ENCODE data around the gene NNT.

The NNT gene

GRCh38 chr5:43619911-43620310, 16.9 kb downstream of the NNT start:
- ChIA-PET CTCF (no interaction called here), POLR2A (ENCODE audit: low non-redundant PET) (no interaction called here)
- H3K27ac ChIP-seq: peak overlapping the region; percentile 4
- no peak for TF ChIP-seq CTCF (conservative IDR thresholded peaks at IDR 0.05; ENCODE audit: low read depth)
- DNase-seq (ENCODE audit: low spot score): no peak

- ChIA-PET POLR2A (ENCODE audit: low non-redundant PET) (no interaction called here), CTCF (no interaction called here)
- no peak for DNase-seq (ENCODE audit: low spot score)
- no peak for TF ChIP-seq CTCF (conservative IDR thresholded peaks at IDR 0.05; ENCODE audit: low read depth)
- H3K27ac ChIP-seq: no peak overlapping the region
Measured at GRCh38 chr5:43620944-43621505, 18.0 kb downstream of the NNT start.

- ChIA-PET POLR2A (ENCODE audit: low non-redundant PET) (no interaction called here), CTCF (no interaction called here)
- no peak for DNase-seq (ENCODE audit: low spot score)
- no peak overlapping the region for H3K27ac ChIP-seq
- no peak for TF ChIP-seq CTCF (conservative IDR thresholded peaks at IDR 0.05; ENCODE audit: low read depth)
Measured at GRCh38 chr5:43622074-43622473, 19.1 kb downstream of the NNT start.

- TF ChIP-seq CTCF (conservative IDR thresholded peaks at IDR 0.05; ENCODE audit: low read depth): no peak
- ChIA-PET CTCF (interaction anchor here (0.6 kb wide), 1 partner anchor 323 kb away, joined by 3 read pairs; no protein-coding TSS in a partner anchor), POLR2A (ENCODE audit: low non-redundant PET) (no interaction called here)
- no peak overlapping the region for H3K27ac ChIP-seq
- DNase-seq (ENCODE audit: low spot score): no peak
Measured at GRCh38 chr5:43623048-43623680, 20.2 kb downstream of the NNT start.

- POLR2A ChIA-PET (ENCODE audit: low non-redundant PET): no interaction called here
- TF ChIP-seq CTCF (conservative IDR thresholded peaks at IDR 0.05; ENCODE audit: low read depth): no peak
- H3K27ac ChIP-seq: no peak overlapping the region
- DNase-seq (ENCODE audit: low spot score): peak; percentile 42
- CTCF ChIA-PET: no interaction called here
Measured at GRCh38 chr5:43627028-43627427, 24.0 kb downstream of the NNT start.

- CTCF ChIA-PET: interaction anchor here (0.6 to 1.1 kb wide), 6 partner anchors 16 to 797 kb away, joined by 3 to 4 read pairs (median 3); no protein-coding TSS in a partner anchor
- peak; percentile 38 for DNase-seq (ENCODE audit: low spot score)
- POLR2A ChIA-PET (ENCODE audit: low non-redundant PET): no interaction called here
- peak; percentile 68 for TF ChIP-seq CTCF (conservative IDR thresholded peaks at IDR 0.05; ENCODE audit: low read depth)
- no peak overlapping the region for H3K27ac ChIP-seq
Measured at GRCh38 chr5:43631182-43631910, 28.4 kb downstream of the NNT start.

Data from RWPE1 (cell line).